ENCODE data around the gene SORCS3.

Gene SORCS3

GRCh38 chr10:104913390-104913789, 272.3 kb downstream of the SORCS3 start:
- H4K20me1 ChIP-seq = no peaks in the 10 kb centered on the region
- TF ChIP-seq Cebpa-rat (IDR thresholded peaks at IDR 0.05) = no peak
- no peaks in the 10 kb centered on the region for H3K36me3 ChIP-seq

GRCh38 chr10:104920476-104920875, 279.4 kb downstream of the SORCS3 start:
- Histone ChIP-seq H4K20me1 (no peaks in the 10 kb centered on the region), H3K4me1 (no peaks in the 10 kb centered on the region), H3K4me3 (no peak overlapping the region), H3K27ac (no peak overlapping the region), H3K9ac (no peak overlapping the region), H3K4me2 (no peak overlapping the region), H3K36me3 (no peaks in the 10 kb centered on the region), H3K27me3 (no peaks in the 10 kb centered on the region), H3K9me3 (no peaks in the 10 kb centered on the region)
- TF ChIP-seq Cebpa-rat (IDR thresholded peaks at IDR 0.05) = no peak

More at GRCh38 chr10:104913390-104913789, 272.3 kb downstream of the SORCS3 start:
- no peaks in the 10 kb centered on the region for H3K27me3 ChIP-seq
- peaks cover 18% of the 10 kb centered on the region for H3K4me1 ChIP-seq
- H3K27ac ChIP-seq = no peak overlapping the region
- H3K9ac ChIP-seq = no peak overlapping the region
- H3K9me3 ChIP-seq = no peaks in the 10 kb centered on the region
- no peak overlapping the region for H3K4me3 ChIP-seq
- H3K4me2 ChIP-seq = no peak overlapping the region

- Histone ChIP-seq H3K4me1 (no peaks in the 10 kb centered on the region), H3K9me3 (no peaks in the 10 kb centered on the region), H3K27ac (no peak overlapping the region), H3K36me3 (no peaks in the 10 kb centered on the region), H3K27me3 (no peaks in the 10 kb centered on the region), H3K9ac (no peak overlapping the region), H3K4me2 (no peak overlapping the region), H3K4me3 (no peak overlapping the region), H4K20me1 (no peaks in the 10 kb centered on the region)
- TF ChIP-seq Cebpa-rat (IDR thresholded peaks at IDR 0.05) = no peak
Observed at GRCh38 chr10:104921763-104922162, 280.7 kb downstream of the SORCS3 start.

DNA sequence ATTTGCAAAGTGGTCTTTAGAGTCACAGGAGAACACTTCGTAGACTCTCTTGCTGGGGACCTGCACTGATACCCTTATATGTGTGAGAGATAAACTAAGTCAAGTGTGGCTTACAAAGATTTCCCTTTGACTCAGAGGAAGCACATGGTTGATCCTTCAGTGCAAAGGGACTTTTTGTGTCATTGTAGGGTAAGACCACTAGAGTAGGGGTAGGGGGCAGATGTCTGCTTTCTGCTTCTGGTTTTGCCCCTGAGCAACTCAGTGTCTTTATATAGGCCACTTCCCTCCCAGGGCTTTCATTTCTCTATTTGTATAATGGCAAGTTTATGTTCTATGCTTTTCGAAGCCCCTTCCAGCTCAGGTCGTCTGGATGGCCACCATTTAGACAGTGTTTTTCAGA, 281.7 kb downstream of the SORCS3 start:
- Histone ChIP-seq H3K4me3 (no peak overlapping the region), H3K9ac (no peak overlapping the region), H3K9me3 (no peaks in the 10 kb centered on the region), H3K27ac (no peak overlapping the region), H4K20me1 (no peaks in the 10 kb centered on the region), H3K4me1 (no peaks in the 10 kb centered on the region), H3K27me3 (no peaks in the 10 kb centered on the region), H3K36me3 (no peaks in the 10 kb centered on the region), H3K4me2 (no peak overlapping the region)
- no peak for TF ChIP-seq Cebpa-rat (IDR thresholded peaks at IDR 0.05)

GRCh38 chr10:104923501-104923900, 282.4 kb downstream of the SORCS3 start:
- Histone ChIP-seq H3K9ac (no peak overlapping the region), H3K36me3 (no peaks in the 10 kb centered on the region), H4K20me1 (no peaks in the 10 kb centered on the region)

GRCh38 chr10:104924101-104924795, 283.2 kb downstream of the SORCS3 start:
- no peaks in the 10 kb centered on the region for H3K4me1 ChIP-seq
- no peaks in the 10 kb centered on the region for H3K27me3 ChIP-seq
- no peaks in the 10 kb centered on the region for H3K9me3 ChIP-seq
- no peak for TF ChIP-seq Cebpa-rat (IDR thresholded peaks at IDR 0.05)
- no peak overlapping the region for H3K4me2 ChIP-seq
- H3K27ac ChIP-seq = no peak overlapping the region
- H4K20me1 ChIP-seq = no peaks in the 10 kb centered on the region
- no peak overlapping the region for H3K4me3 ChIP-seq
- no peak overlapping the region for H3K9ac ChIP-seq
- no peaks in the 10 kb centered on the region for H3K36me3 ChIP-seq

More at GRCh38 chr10:104923501-104923900, 282.4 kb downstream of the SORCS3 start:
- Histone ChIP-seq H3K27ac (no peak overlapping the region), H3K4me3 (no peak overlapping the region), H3K9me3 (no peaks in the 10 kb centered on the region), H3K27me3 (no peaks in the 10 kb centered on the region), H3K4me2 (no peak overlapping the region), H3K4me1 (no peaks in the 10 kb centered on the region)
- no peak for TF ChIP-seq Cebpa-rat (IDR thresholded peaks at IDR 0.05)

DNA sequence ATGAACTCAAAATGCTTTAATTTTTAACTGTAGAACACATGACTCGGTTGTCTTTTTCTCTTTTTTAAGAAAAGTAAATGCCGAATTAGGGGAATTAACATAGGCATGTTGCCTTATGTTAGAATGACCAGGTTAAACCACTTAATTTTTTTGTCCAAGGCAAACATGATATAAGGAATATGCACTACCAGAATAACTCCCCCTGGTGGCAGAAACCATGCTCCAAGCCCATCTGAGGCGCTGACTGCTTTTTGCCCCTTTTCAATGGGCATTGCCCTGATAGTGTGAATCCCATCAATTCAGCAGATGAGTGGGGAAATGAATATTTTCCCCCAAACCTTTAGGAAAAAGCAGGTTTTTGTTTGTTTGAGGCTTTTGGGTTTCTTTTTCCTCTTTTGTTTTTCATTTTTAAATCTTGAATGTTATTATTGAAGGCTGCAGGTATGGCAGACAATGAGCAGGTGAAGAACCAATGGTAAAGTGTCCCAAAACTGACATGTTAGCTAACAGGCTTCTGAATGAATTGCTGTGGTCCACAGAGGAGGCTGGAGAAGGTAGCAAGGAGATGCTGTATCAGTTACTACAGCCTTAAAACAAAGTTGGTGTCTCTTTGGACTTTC, 284.3 kb downstream of the SORCS3 start:
- Histone ChIP-seq H4K20me1 (no peaks in the 10 kb centered on the region), H3K36me3 (no peaks in the 10 kb centered on the region), H3K9me3 (no peaks in the 10 kb centered on the region), H3K4me3 (no peak overlapping the region), H3K4me2 (no peak overlapping the region), H3K9ac (no peak overlapping the region), H3K4me1 (no peaks in the 10 kb centered on the region), H3K27me3 (no peaks in the 10 kb centered on the region), H3K27ac (no peak overlapping the region)
- TF ChIP-seq Cebpa-rat (IDR thresholded peaks at IDR 0.05) = no peak

GRCh38 chr10:104928734-104929133, 287.6 kb downstream of the SORCS3 start:
- H3K4me2 ChIP-seq = no peak overlapping the region
- no peaks in the 10 kb centered on the region for H3K36me3 ChIP-seq
- H4K20me1 ChIP-seq = no peaks in the 10 kb centered on the region
- H3K4me3 ChIP-seq = no peak overlapping the region
- H3K27me3 ChIP-seq = no peaks in the 10 kb centered on the region
- H3K9ac ChIP-seq = no peak overlapping the region
- H3K27ac ChIP-seq = no peak overlapping the region
- no peak for TF ChIP-seq Cebpa-rat (IDR thresholded peaks at IDR 0.05)
- H3K9me3 ChIP-seq = no peaks in the 10 kb centered on the region
- peaks cover 6% of the 10 kb centered on the region; the same call in 1 of the 2 replicates for H3K4me1 ChIP-seq

DNA sequence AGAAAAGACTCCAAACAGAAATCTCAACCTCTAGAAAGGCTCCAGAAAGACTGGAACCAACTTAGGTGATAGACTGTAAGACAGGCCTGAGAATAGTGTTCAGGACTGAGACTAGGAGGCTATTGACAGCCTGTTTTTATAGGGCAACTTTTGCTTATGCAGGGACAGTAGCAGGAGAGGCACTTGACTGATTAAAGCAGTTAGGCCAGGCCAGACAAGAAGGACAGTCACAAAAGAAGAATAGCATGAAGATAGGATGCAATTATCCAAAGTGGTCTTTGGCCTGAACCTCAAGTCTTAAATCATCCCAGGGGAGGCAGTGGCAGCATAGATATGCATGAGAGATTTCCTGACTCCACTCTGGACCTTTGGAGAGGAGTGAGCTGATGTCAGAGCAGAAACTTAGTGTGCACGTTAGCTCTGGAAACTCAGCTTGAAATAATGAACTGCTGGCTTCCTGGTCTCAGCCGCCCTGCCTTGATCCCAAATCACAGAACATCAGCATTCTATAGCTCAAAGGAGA, 290.6 kb downstream of the SORCS3 start:
- no peaks in the 10 kb centered on the region for H3K36me3 ChIP-seq
- no peak overlapping the region for H3K27ac ChIP-seq
- H3K4me3 ChIP-seq = no peak overlapping the region
- no peaks in the 10 kb centered on the region for H3K9me3 ChIP-seq
- TF ChIP-seq Cebpa-rat (IDR thresholded peaks at IDR 0.05) = no peak
- no peaks in the 10 kb centered on the region for H3K27me3 ChIP-seq
- H3K4me1 ChIP-seq = peaks cover 6% of the 10 kb centered on the region; the same call in 1 of the 2 replicates
- no peak overlapping the region for H3K4me2 ChIP-seq
- no peak overlapping the region for H3K9ac ChIP-seq
- H4K20me1 ChIP-seq = no peaks in the 10 kb centered on the region

DNA sequence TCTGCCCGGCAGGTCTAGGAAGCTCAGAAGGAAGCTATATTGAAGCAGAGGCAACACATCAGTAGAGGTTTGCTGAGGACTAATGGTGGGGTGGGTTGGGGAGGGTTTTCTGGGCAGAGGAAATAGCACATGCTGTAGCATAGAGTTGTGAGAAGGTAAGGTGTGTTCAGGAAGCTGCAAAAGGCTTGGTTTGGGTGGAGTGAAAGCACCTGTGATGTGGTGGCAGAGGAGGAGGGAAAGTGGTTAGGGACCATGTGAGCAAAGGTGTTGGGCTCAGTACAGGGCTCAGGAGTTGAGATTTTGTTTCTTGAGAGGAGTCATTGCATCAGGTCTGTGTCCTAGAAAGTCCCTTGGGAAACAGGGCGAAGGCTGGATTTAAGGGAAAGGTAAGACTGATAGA, 294.6 kb downstream of the SORCS3 start:
- TF ChIP-seq Cebpa-rat (IDR thresholded peaks at IDR 0.05) = no peak

More for the DNA sequence above, 294.6 kb downstream of the SORCS3 start:
- no peaks in the 10 kb centered on the region for H3K27me3 ChIP-seq
- no peak overlapping the region for H3K27ac ChIP-seq
- no peak overlapping the region for H3K4me2 ChIP-seq
- H3K9ac ChIP-seq = no peak overlapping the region
- no peaks in the 10 kb centered on the region for H3K36me3 ChIP-seq
- no peaks in the 10 kb centered on the region for H3K9me3 ChIP-seq
- no peak overlapping the region for H3K4me3 ChIP-seq
- no peaks in the 10 kb centered on the region for H4K20me1 ChIP-seq
- peaks cover 6% of the 10 kb centered on the region; the same call in 1 of the 2 replicates for H3K4me1 ChIP-seq
